Endothelial cell of umbilical vein (primary cell): ENCODE measurements around the gene NEAT1. TPM values are rescaled to one million over a fixed set of nuclear protein-coding genes. Genes with fewer than 3 reads are reported as not detected.

Source experiments
- BruUV-seq: library from RNA; stranded (reverse); fragments of 400-500 nt; replicated peaks from 2 replicates; lab custom pipeline; 2021; lab: Mats Ljungman, UMichigan
- CTCF ChIA-PET: fragments of 300-600, 350-600 bp; sonication (Branson Sonifier 250); formaldehyde crosslinking; loops from one replicate; lab custom pipeline; 2021; ENCODE audit warnings: antibody characterized with exemption, inconsistent platforms; lab: Charles Lee
- POLR2A ChIA-PET: fragments of 300-600, 350-600 bp; sonication (Branson Sonifier 250); formaldehyde crosslinking; loops from one replicate; lab custom pipeline; 2021; ENCODE audit warnings: antibody characterized with exemption, inconsistent platforms; lab: Charles Lee
- DNase-seq: peaks from one replicate; pipeline ENCODE4 v3.0.0-alpha.2; 2011; ENCODE audit warnings: low read depth, low spot score
- FAIRE-seq: peaks from 2 replicates; lab custom pipeline; 2011; peaks lifted over from hg19 to GRCh38; lab: Jason Lieb, UNC
- H2AFZ ChIP-seq: 2 replicates; pipeline ENCODE4 v1.6.0; 2012; ENCODE audit warnings: low read depth, low read length, control low read depth, inconsistent platforms
- H3K27ac ChIP-seq: 2 replicates; pipeline ENCODE4 v1.5.1; 2011; ENCODE audit warnings: low read depth, mild to moderate bottlenecking, control low read depth, low read length, moderate library complexity; ENCODE audit not compliant: insufficient read depth
- H3K27me3 ChIP-seq, 2 experiments: 2 replicates each; pipeline versions ENCODE4 v1.6.0 to v1.6.1; 2011; ENCODE audit warnings: low read length in 2 of 2, mixed read lengths in 1 of 2; ENCODE audit not compliant: control insufficient read depth in 2 of 2, insufficient read depth in 2 of 2
- H3K36me3 ChIP-seq, 2 experiments: 2 replicates in 1 of 2; 3 replicates in 1 of 2; pipeline ENCODE4 v1.5.1; 2011; ENCODE audit warnings: low read length in 2 of 2, mild to moderate bottlenecking in 1 of 2, moderate library complexity in 1 of 2; ENCODE audit not compliant: control insufficient read depth in 2 of 2, insufficient read depth in 2 of 2; ENCODE audit errors: extremely low read depth in 1 of 2
- H3K4me1 ChIP-seq: 3 replicates; pipeline ENCODE4 v1.5.1; 2011; ENCODE audit warnings: mild to moderate bottlenecking, low read length; ENCODE audit not compliant: control insufficient read depth, insufficient read depth; ENCODE audit errors: extremely low read depth
- H3K4me2 ChIP-seq: 2 replicates; pipeline ENCODE4 v1.6.1; 2011; ENCODE audit warnings: low read length, control low read depth, mixed read lengths; ENCODE audit not compliant: insufficient read depth
- H3K4me3 ChIP-seq, 3 experiments: fragments of 200-600 bp in 1 of 3; sonication (generic), shearing (Covaris generic) in 1 of 3; replicated peaks in 1 of 3; 2 replicates each; pipeline ENCODE4 v1.5.1; 2011 to 2016; ENCODE audit warnings: control low read depth in 3 of 3, low read length in 3 of 3, mild to moderate bottlenecking in 2 of 3, inconsistent platforms in 1 of 3, low read depth in 1 of 3, moderate library complexity in 1 of 3; ENCODE audit not compliant: insufficient read depth in 1 of 3
- H3K79me2 ChIP-seq: 2 replicates; pipeline ENCODE4 v1.6.0; 2012; ENCODE audit warnings: low read length, inconsistent platforms; ENCODE audit not compliant: control insufficient read depth, insufficient read depth
- H3K9ac ChIP-seq: replicated peaks from 2 replicates; pipeline ENCODE3; 2011; ENCODE audit warnings: low read length, control low read depth; ENCODE audit not compliant: insufficient read depth; ENCODE audit errors: extremely low read depth
- H3K9me1 ChIP-seq: replicated peaks from 3 replicates; pipeline ENCODE4 v1.6.0; 2011; ENCODE audit warnings: mild to moderate bottlenecking, low read length; ENCODE audit not compliant: control insufficient read depth, insufficient read depth; ENCODE audit errors: extremely low read depth
- H3K9me3 ChIP-seq: replicated peaks from 2 replicates; pipeline ENCODE4 v1.5.1; 2012; ENCODE audit warnings: low read length, inconsistent platforms; ENCODE audit not compliant: control insufficient read depth, insufficient read depth
- H4K20me1 ChIP-seq: replicated peaks from 2 replicates; pipeline ENCODE3; 2011; ENCODE audit warnings: mild to moderate bottlenecking, low read length; ENCODE audit not compliant: control insufficient read depth, insufficient read depth; ENCODE audit errors: extremely low read depth
- EZH2 ChIP-seq: IDR thresholded peaks from 2 replicates; pipeline ENCODE4 v1.6.1; 2012; ENCODE audit warnings: borderline replicate concordance, low read depth, mild to moderate bottlenecking, moderate library complexity, low read length, inconsistent platforms; ENCODE audit not compliant: severe bottlenecking
- FOS ChIP-seq: IDR thresholded peaks from 2 replicates; pipeline ENCODE4 v1.6.1; 2011; ENCODE audit warnings: mild to moderate bottlenecking, low read length, moderate library complexity, borderline replicate concordance; ENCODE audit not compliant: insufficient read depth
- GATA2 ChIP-seq: IDR thresholded peaks from 2 replicates; pipeline ENCODE4 v1.7.0; 2011; ENCODE audit warnings: low read depth, mild to moderate bottlenecking, moderate library complexity, mixed read lengths, low read length; ENCODE audit not compliant: insufficient read length, insufficient read depth
- JUN ChIP-seq: IDR thresholded peaks from 2 replicates; pipeline ENCODE4 v1.6.1; 2011; ENCODE audit warnings: borderline replicate concordance, low read depth; ENCODE audit not compliant: insufficient read length, insufficient read depth
- MYC ChIP-seq: IDR thresholded peaks from one replicate; pipeline ENCODE4 v1.6.1; 2011; ENCODE audit warnings: mild to moderate bottlenecking, low read depth, low read length
- POLR2A ChIP-seq: IDR thresholded peaks from 2 replicates; pipeline ENCODE4 v1.6.1; 2012; ENCODE audit warnings: low read depth, mild to moderate bottlenecking, control low read depth, low read length
- POLR2AphosphoS5 ChIP-seq: IDR thresholded peaks from 2 replicates; pipeline ENCODE4 v1.6.1; 2012; ENCODE audit warnings: low read depth, mild to moderate bottlenecking, control low read depth, low read length, moderate library complexity; ENCODE audit not compliant: insufficient read depth
- dilution Hi-C: fragments of 300-500 bp; cut with MboI; formaldehyde crosslinking; loops from one replicate; pipeline ENCODE4 v1.15.0; 2019; ENCODE audit warnings: low sequenced_read_pairs; ENCODE audit not compliant: extremely low pct_ligation_motif_present
- intact Hi-C: fragments of 100-400 bp; cut with micrococcal nuclease; formaldehyde crosslinking; loops from one replicate; pipeline ENCODE4 v1.10.0; 2022
- polyA plus RNA-seq, 4 experiments: library from polyadenylated mRNA; depleted of rRNA in 3 of 4; stranded (reverse) in 3 of 4; unstranded in 1 of 4; fragments of >200 nt; gene quantifications; 2 replicates each; pipeline versions ENCODE4 v1.2.1 to v1.2.3, GENCODE V29; 2011 to 2012; ENCODE audit warnings: missing spikeins in 1 of 4
- total RNA-seq: library from RNA; stranded (reverse); gene quantifications from 2 replicates; pipeline ENCODE4 v1.2.3, GENCODE V29; 2021
- TF ChIP-seq, protein P1 (sequence below): IDR thresholded peaks from 2 replicates; pipeline ENCODE4 v1.6.1; 2011; ENCODE audit not compliant: insufficient read depth, insufficient read length
- TF ChIP-seq, protein P2 (sequence below), 2 donors: IDR thresholded peaks; 1 replicate in 1 of 2; 2 replicates in 1 of 2; pipeline ENCODE4 v1.5.1; 2011; ENCODE audit warnings: low read length in 2 of 2, mild to moderate bottlenecking in 2 of 2, moderate library complexity in 2 of 2, control low read depth in 1 of 2, inconsistent platforms in 1 of 2, low read depth in 1 of 2; ENCODE audit not compliant: insufficient read depth in 1 of 2; ENCODE audit errors: extremely low read depth in 1 of 2

Gene NEAT1
- total and polyA plus RNA-seq, 2 donors (not counting 3 experiments of a cell fraction or from before 2014, with no cell fraction given) = 34.4 to 957 TPM

DNA sequence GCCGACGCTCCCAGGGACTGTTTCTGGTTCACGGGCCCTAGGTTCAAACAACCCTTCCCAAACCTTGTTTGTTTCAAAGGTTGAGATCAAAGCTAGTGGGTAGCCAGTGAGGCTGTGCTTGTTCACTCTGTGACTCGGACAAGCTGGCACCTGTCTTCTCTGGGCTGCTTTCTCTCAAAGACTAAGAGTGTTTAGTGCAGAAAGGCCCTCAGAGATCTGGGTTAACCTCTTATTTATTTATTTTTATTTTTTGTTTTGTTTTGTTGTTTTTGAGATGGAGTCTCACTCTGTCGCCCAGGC, 63.3 kb downstream of the NEAT1 start:
- Histone ChIP-seq H3K4me2 (no peak overlapping the region), H3K36me3 (no peaks in the 10 kb centered on the region), H3K4me3 (no peak overlapping the region), H3K4me1 (peaks cover 46% of the 10 kb centered on the region), H3K79me2 (no peaks in the 10 kb centered on the region), H3K27ac (no peak overlapping the region), H2AFZ (no peak overlapping the region), H4K20me1 (no peaks in the 10 kb centered on the region), H3K9me1 (no peaks in the 10 kb centered on the region), H3K9me3 (no peaks in the 10 kb centered on the region), H3K9ac (no peak overlapping the region), H3K27me3 (no peaks in the 10 kb centered on the region)
- POLR2A ChIA-PET = interaction anchor here (9.4 kb wide), 1 partner anchor 17 kb away, joined by 204 read pairs; the partner anchor contains the start of gene MALAT1
- BruUV-seq = no TSS peak
- no peak for FAIRE-seq
- intact Hi-C loops = no loop called here
- no peak for TF ChIP-seq JUN
- TF ChIP-seq POLR2A = no peak
- no peak for TF ChIP-seq POLR2AphosphoS5
- no peak for TF ChIP-seq GATA2
- TF ChIP-seq, protein P1, sequence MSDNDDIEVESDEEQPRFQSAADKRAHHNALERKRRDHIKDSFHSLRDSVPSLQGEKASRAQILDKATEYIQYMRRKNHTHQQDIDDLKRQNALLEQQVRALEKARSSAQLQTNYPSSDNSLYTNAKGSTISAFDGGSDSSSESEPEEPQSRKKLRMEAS = no peak
- no peak for TF ChIP-seq EZH2
- CTCF ChIA-PET = interaction anchor here (0.6 to 5.1 kb wide), 2 partner anchors 12 to 14 kb away, joined by 3 to 31 read pairs; no protein-coding TSS in a partner anchor
- dilution Hi-C loops = no loop called here
- no peak for DNase-seq

DNA sequence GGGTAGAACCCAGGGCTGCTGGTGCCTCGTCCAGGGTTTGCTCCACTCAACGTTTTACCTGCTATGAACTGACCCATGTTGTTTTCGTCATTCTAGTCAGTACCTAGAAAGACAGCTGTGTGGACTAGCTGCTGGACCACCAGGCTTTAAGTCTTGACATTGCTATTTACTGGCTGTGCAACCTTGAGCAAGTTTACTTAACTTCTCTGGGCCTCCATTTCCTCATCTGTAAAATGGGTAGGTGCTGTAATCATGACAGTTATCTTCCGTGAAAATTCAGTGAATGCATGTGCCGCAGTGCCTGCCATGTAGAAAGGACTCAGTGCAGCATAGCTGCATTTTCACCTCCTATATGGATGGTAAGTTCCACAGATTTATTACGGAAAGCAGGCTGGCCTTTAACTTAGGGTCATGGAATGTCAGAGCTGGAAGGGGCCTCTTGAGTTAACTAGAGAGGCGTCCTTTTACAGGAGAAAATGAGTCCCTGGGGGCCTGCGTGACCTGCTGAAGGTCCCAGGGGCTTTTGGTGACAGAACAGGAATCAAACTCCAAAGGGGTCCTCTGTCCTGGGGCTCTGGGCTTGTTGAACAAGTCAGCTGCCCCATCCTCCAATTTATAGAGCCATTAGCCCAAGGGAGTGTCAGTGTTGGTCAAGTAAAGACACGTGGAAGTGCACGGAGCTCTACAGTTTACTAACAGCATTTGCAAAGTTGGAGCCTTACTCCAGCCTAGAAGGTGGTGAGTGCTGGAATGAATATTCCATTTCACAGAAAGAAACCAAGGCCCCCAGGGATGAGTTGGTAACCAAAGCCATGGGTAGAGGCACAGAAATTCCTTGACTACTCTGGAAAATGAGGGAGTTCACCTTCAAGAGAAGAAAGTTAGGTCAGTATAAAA, 64.2 kb downstream of the NEAT1 start:
- H3K9me3 ChIP-seq = no peaks in the 10 kb centered on the region
- no peak for FAIRE-seq
- CTCF ChIA-PET = interaction anchor here (0.6 to 13.9 kb wide), 6 partner anchors 9 to 21 kb away, joined by 3 to 247 read pairs (median 6); no protein-coding TSS in a partner anchor
- no peaks in the 10 kb centered on the region for H3K27me3 ChIP-seq
- no peaks in the 10 kb centered on the region for H4K20me1 ChIP-seq
- no peak for DNase-seq
- no peak overlapping the region for H3K4me3 ChIP-seq
- no peaks in the 10 kb centered on the region for H3K36me3 ChIP-seq
- H3K4me2 ChIP-seq = peak overlapping the region; percentile 40
- no peak overlapping the region for H2AFZ ChIP-seq
- no peaks in the 10 kb centered on the region for H3K9me1 ChIP-seq
- no peaks in the 10 kb centered on the region for H3K79me2 ChIP-seq
- intact Hi-C loops = loop anchor here (1.0 kb wide), 3 partner anchors 10 to 15 kb away; no protein-coding TSS in a partner anchor
- TF ChIP-seq POLR2A = no peak
- TF ChIP-seq FOS = no peak
- TF ChIP-seq, protein P2, sequence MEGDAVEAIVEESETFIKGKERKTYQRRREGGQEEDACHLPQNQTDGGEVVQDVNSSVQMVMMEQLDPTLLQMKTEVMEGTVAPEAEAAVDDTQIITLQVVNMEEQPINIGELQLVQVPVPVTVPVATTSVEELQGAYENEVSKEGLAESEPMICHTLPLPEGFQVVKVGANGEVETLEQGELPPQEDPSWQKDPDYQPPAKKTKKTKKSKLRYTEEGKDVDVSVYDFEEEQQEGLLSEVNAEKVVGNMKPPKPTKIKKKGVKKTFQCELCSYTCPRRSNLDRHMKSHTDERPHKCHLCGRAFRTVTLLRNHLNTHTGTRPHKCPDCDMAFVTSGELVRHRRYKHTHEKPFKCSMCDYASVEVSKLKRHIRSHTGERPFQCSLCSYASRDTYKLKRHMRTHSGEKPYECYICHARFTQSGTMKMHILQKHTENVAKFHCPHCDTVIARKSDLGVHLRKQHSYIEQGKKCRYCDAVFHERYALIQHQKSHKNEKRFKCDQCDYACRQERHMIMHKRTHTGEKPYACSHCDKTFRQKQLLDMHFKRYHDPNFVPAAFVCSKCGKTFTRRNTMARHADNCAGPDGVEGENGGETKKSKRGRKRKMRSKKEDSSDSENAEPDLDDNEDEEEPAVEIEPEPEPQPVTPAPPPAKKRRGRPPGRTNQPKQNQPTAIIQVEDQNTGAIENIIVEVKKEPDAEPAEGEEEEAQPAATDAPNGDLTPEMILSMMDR (IDR thresholded peaks at IDR 0.05; ENCODE audit: extremely low read depth in 1 of 2, insufficient read depth in 1 of 2, low read depth in 1 of 2, low read length in 2 of 2) = no peak
- TF ChIP-seq POLR2AphosphoS5 = no peak
- TF ChIP-seq MYC = no peak
- H3K4me1 ChIP-seq = peaks cover 51% of the 10 kb centered on the region
- dilution Hi-C loops = no loop called here
- H3K9ac ChIP-seq = peak overlapping the region; percentile 2
- TSS peak; percentile 85 for BruUV-seq
- POLR2A ChIA-PET = interaction anchor here (1.0 to 9.4 kb wide), 5 partner anchors 9 to 68 kb away, joined by 5 to 204 read pairs (median 6); partner anchors contain the start of gene MALAT1
- H3K27ac ChIP-seq = peak overlapping the region; percentile 68
